Spleen (tissue), 7 donors: ENCODE measurements around the gene TTC23L.
A peak's percentile ranks its signal among the peaks of the same experiment; 100 is the strongest.

ENCODE experiments used
- POLR2A ChIP-seq, 3 donors: fragments of 450-650 bp; IDR thresholded peaks; one replicate each; pipeline ENCODE4 v1.5.1; 2017; ENCODE audit warnings: antibody characterized with exemption in 3 of 3, mild to moderate bottlenecking in 1 of 3
- POLR2AphosphoS5 ChIP-seq, 3 donors: sonication (generic); formaldehyde crosslinking; IDR thresholded peaks; one replicate each; pipeline ENCODE4 v1.5.1; 2017; ENCODE audit warnings: antibody characterized with exemption in 3 of 3
- TF ChIP-seq, protein P1 (sequence below), 11 experiments: fragments of 200-600 bp in 7 of 11; fragments of 450-650 bp in 4 of 11; sonication (generic) in 4 of 11; IDR thresholded peaks in 8 of 11; conservative IDR thresholded peaks in 3 of 11; 1 replicate in 7 of 11; 2 replicates in 4 of 11; pipeline versions ENCODE4 v1.4.0 to v1.8.0; 2016 to 2021; ENCODE audit warnings: antibody characterized with exemption in 11 of 11, inconsistent platforms in 4 of 11, mild to moderate bottlenecking in 1 of 11
- donor health status: DM: no; HTN: no; CAD: no; lungs with moderate emphysema.
- donor health status: DM: no; HTN: no; CAD: no.
- donor health status: DM: no; HTN: no; CAD: no.

DNA sequence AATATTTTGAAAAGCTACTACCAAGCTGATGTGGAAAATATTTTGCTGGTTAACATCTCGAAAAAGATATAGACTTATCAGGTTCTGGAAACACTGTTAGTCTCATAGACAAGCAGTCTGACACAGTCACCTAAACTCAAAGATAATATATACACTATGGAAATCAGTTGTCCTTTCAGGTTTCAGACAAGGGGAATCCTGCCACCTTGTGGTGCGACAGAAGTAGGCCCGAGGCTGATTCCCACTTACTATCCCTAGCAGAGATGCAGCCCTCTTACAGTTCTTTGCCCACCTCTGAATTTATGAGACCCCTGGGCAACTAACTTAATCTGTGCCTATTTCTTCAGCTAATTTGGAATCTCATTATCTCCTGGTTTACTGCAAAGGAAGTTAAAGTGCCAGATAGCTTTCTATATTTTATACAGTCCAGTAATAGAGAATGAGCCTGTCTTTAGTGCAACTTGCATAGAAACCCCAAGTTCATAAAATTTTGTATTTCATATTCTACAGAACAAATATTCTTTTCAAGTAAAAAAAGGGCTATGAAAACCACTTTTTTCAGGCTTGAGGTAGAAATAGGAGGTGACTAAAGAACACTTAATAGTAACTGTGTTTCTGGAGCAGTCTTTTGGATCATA lies 59.4 kb downstream of the TTC23L start:
- TF ChIP-seq, protein P1, sequence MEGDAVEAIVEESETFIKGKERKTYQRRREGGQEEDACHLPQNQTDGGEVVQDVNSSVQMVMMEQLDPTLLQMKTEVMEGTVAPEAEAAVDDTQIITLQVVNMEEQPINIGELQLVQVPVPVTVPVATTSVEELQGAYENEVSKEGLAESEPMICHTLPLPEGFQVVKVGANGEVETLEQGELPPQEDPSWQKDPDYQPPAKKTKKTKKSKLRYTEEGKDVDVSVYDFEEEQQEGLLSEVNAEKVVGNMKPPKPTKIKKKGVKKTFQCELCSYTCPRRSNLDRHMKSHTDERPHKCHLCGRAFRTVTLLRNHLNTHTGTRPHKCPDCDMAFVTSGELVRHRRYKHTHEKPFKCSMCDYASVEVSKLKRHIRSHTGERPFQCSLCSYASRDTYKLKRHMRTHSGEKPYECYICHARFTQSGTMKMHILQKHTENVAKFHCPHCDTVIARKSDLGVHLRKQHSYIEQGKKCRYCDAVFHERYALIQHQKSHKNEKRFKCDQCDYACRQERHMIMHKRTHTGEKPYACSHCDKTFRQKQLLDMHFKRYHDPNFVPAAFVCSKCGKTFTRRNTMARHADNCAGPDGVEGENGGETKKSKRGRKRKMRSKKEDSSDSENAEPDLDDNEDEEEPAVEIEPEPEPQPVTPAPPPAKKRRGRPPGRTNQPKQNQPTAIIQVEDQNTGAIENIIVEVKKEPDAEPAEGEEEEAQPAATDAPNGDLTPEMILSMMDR (IDR thresholded peaks at IDR 0.05 in 8 of 11, conservative IDR thresholded peaks at IDR 0.05 in 3 of 11), result peak in 10 of 11 experiments; percentile 45 to 86 (median 80)
- TF ChIP-seq POLR2AphosphoS5 (IDR thresholded peaks at IDR 0.05), result no peak
- TF ChIP-seq POLR2A (IDR thresholded peaks at IDR 0.05), result no peak
